ENCODE measurements around the gene CDKAL1.

- no peak for TF ChIP-seq GATA2 (IDR thresholded peaks at IDR 0.05; ENCODE audit: low read depth, low read length)
- TF ChIP-seq GATA3 (IDR thresholded peaks at IDR 0.05; ENCODE audit: low read depth, low read length), result no peak
Observed at GRCh38 chr6:21180155-21180554, 645.9 kb downstream of the CDKAL1 start.

All from SH-SY5Y (cell line).